ENCODE results near the gene ORAI3.

Gene ORAI3

GRCh38 chr16:30972872-30973271, 24.0 kb downstream of the ORAI3 start:
- DNase-seq, result no peak

GRCh38 chr16:30974348-30974747, 25.5 kb downstream of the ORAI3 start:
- DNase-seq, result no peak

- DNase-seq, result no peak
Observed at GRCh38 chr16:30976486-30976885, 27.6 kb downstream of the ORAI3 start.

DNA sequence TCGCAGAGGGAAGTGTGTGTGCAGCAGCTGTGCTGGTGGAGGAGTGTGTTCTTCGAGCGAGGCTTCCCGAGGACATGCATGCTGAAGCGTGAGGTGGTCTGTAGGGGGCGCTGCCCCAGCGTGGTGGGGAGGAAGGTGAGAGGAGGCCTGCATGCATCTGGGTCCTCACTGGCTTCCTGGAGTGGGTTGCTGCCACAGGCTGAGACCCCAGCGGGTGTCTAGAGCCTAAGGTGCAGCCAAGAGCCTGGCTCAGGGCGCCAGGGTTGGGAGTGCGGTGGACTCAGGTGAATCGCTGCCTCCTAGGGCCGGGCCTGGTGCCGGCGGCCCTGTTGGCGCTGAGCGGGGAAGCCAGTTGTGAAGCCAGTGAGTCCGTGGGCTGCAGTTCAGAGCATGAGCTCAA, 28.6 kb downstream of the ORAI3 start:
- no peak for DNase-seq

- DNase-seq, result no peak
Observed at GRCh38 chr16:30979170-30980022, 30.5 kb downstream of the ORAI3 start.

DNA sequence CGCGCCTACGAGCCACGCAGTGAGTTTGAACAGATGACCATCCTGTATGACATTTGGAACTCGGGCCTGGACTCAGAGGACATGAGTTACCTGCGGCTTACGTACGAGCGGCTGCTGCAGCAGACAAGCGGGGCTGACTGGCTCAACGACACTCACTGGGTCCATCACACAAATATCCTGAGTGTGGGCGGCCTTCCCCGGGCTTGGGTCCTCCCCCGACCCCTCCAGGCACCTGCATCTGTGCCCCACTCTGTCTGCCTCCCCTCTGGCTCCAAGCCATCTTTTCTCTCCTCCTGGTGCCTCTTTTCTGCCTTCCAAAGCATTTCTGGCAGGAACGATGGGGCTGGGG, 31.1 kb downstream of the ORAI3 start:
- no peak for DNase-seq

DNA sequence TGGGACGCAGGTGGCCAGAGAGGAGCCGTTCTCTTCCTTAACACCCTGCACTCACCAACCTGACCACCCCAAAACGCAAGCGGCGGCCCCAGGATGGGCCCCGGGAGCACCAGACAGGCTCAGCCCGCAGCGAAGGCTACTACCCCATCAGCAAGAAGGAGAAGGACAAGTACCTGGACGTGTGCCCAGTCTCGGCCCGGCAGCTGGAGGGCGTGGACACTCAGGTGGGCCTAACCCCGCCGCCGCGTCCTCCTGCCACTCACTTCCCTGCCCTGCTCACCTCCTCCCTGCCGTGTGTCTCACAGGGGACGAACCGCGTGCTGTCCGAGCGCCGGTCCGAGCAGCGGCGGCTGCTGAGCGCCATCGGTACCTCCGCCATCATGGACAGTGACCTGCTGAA, 31.6 kb downstream of the ORAI3 start:
- no peak for DNase-seq

GRCh38 chr16:30980959-30981358, 32.1 kb downstream of the ORAI3 start:
- DNase-seq, result no peak

DNA sequence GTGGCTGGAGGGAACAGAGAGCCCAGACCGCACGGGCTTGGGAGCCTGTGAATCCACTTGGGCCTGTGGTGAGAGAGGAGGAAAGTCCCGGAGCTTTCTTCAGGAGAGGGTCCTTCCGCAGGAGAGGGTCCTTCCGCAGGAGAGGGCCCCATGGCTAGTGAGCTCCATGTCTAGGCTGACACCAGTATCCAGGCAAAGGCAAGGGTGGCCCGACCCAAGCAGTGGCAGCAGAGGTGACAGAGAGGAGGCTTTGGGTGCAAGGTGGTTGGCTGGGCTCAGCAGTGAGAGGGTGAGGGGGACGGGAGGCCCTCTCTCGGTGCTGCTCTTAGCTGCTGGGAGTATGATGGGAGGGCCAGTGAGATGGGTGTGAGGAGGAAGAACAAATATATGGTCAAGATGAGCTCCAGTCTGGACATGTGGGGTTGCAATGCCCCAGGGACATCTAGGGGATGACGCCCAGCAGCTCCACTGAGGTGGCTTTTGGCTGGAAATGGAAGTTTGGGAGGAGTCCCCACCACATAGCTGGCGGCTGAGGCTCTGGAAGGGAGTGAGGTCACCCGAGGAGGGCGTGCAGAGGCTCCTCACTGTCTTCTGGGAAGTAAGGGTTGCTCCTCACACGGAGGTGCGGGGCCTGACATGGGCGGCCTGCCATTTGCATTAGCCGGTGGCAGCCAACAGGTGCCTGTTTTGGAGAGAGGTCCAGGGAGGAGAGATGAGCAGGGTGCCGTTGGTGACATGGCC, 33.9 kb downstream of the ORAI3 start:
- no peak for DNase-seq

DNA sequence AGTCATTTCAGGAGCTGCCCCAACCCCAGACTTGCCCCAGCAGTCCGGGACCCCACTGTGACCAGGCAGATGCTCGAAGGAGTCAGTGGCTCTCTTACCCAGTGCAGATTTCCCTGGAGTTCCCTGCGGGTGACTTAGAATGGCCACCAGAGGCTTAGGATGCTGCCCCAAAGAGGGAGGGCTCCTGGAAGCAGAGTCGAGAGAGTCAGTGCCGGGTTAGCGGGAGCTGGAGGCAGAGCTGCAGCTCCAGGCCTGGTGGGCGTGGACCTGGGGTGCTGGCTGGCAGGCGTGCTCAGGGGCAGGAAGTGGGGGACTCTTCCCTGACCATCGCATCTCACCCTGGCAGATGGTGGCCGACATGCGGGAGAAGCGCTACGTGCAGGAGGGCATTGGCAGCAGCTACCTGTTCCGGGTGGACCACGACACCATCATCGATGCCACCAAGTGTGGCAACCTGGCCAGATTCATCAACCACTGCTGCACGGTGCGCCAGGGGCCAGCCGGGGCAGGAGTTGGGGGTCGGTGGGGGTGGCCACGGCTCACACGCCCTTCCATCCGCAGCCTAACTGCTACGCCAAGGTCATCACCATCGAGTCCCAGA, 34.5 kb downstream of the ORAI3 start:
- no peak for DNase-seq

DNA sequence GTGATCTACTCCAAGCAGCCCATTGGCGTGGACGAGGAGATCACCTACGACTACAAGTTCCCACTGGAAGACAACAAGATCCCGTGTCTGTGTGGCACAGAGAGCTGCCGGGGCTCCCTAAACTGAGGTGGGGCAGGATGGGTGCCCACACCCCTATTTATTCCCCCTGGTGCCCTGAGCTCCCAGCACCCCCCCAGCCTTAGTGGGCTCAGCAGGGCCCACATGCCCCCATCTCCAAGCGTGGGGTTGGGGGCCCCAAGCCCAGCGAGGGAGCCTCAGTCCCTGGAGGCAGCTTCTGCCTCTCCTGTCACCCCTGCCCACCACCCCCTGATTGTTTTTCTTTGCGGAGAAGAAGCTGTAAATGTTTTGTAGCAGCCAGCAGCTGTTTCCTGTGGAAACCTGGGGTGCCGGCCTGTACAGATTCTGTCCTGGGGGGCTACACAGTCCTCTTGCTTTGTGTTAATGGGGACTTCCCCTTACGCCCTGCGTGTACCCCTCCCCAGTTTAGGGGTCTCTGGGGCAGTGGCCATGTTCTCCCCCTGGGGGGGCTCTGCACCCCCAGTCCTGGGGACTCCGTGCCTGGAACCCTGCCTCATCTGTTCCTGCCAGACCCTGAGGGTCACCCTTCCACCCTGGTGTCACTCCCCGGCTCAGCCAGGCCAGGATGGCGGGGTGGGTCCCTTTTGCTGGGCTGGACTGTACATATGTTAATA, 35.2 kb downstream of the ORAI3 start:
- DNase-seq, result no peak

GRCh38 chr16:30984669-30985400, 36.0 kb downstream of the ORAI3 start, which contains the start of gene HSD3B7:
HSD3B7 (plus strand) TSS chr16:30985207; CDS start chr16:30985659, 452 bp downstream.
- DNase-seq, result peak; percentile 79

DNA sequence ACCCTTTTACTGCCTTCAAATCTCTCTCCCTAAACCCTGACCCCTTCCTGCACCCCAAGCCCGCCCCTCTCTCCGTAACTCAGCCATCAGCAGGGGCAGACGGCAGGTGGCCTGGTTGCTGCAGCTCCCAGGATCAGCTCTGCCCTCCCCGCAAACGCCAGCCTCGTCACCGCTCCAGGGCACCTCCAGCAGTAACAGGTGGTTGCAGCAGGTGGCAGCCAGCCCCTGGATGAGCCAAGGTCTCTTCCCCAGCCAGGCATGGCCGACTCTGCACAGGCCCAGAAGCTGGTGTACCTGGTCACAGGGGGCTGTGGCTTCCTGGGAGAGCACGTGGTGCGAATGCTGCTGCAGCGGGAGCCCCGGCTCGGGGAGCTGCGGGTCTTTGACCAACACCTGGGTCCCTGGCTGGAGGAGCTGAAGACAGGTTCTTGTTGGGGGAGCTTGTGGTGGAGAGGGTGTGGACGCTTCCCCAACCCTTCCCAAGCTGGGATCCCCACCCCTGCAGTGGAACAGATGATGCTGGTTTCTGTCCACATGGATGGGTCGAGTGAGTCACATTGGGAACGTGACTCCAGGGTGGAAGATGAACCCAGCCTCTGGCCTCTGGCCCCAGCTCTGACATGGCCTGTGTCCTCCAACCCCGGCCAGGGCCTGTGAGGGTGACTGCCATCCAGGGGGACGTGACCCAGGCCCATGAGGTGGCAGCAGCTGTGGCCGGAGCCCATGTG, 36.7 kb downstream of the ORAI3 start:
- no peak for DNase-seq

GRCh38 chr16:30986129-30986991, 37.5 kb downstream of the ORAI3 start:
- DNase-seq, result no peak

- DNase-seq, result no peak
Observed at GRCh38 chr16:30987581-30988190, 38.8 kb downstream of the ORAI3 start.

GRCh38 chr16:30989469-30990047, 40.7 kb downstream of the ORAI3 start:
- DNase-seq, result no peak

- no peak for DNase-seq
Observed at GRCh38 chr16:30990105-30990504, 41.2 kb downstream of the ORAI3 start.

GRCh38 chr16:30991052-30991451, 42.2 kb downstream of the ORAI3 start:
- DNase-seq, result no peak

GRCh38 chr16:30992276-30992780, 43.5 kb downstream of the ORAI3 start:
- DNase-seq, result no peak

All from CD4-positive, alpha-beta T cell treated with Interleukin-12 subunit alpha and Interleukin-12 subunit beta, for 1 hour (primary cell).